ENCODE data around the gene SKOR1.

SKOR1 gene

DNA sequence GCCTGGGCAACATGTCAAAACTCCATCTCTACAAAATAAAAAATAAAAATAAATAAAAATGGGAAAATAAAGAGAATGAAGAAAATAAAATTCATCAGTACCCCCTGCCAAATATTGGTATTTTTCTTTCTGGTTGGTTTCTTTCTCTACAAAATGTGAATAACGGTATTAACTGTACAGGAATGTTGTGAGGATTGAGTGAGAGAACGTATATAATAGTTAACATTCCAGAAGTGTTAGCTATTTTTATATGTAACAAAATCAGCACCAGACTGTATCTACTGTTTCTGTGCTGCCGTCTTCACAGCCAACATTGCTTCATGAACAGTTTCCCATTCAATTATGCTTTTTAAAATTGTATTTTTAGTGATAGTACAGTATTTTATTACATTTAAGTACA, 40.0 kb downstream of the SKOR1 start:
- H3K27me3 Mint-ChIP-seq: peaks cover 3% of the 10 kb centered on the region
- no peaks in the 10 kb centered on the region for H3K36me3 Mint-ChIP-seq
- no peak overlapping the region for H3K4me3 Mint-ChIP-seq
- H3K27ac Mint-ChIP-seq: no peak overlapping the region
- H3K4me1 Mint-ChIP-seq: peaks cover 3% of the 10 kb centered on the region
- H3K9me3 Mint-ChIP-seq: no peaks in the 10 kb centered on the region

DNA sequence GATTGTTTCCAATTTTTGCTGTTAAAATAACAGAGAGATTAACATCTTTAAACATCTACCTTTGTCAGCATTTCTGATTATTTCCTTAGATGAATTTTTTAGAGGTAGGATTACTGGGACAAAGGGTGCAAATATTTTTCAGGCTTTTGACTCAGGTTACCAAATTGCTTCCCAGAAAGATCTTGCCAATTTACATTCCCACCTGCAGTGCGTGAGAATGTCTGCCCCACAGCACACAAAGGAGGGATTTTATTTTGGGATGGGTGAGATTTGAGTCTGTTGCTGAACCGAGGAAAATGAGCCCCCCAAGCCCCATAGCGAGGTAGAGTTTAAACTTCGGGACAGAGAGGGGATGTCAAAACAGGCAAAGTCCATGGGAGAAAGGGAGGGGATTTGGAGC, 40.5 kb downstream of the SKOR1 start:
- Mint-ChIP-seq H3K4me3 (no peak overlapping the region), H3K4me1 (peaks cover 3% of the 10 kb centered on the region), H3K9me3 (no peaks in the 10 kb centered on the region), H3K27ac (no peak overlapping the region), H3K36me3 (no peaks in the 10 kb centered on the region), H3K27me3 (peaks cover 3% of the 10 kb centered on the region)

DNA sequence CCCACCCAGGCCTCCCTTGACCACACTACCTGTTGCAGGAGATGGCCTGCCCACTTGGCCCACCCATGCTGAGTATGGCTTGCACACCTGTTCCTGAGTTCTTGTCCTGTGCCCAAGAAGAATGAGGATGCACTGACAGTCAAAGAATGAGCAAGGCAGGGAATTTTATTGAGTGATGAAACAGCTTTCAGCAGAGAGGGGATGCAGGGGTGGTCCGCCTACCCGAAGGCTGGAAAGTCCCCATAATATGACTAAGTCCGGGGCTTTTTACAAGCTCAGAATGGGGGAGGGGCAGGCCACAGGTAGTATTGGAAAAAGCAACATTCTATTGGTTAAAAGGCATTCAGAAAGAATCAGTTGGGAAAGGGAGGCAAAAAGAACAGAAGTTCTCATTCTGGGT, 44.4 kb downstream of the SKOR1 start:
- no peaks in the 10 kb centered on the region for H3K4me1 Mint-ChIP-seq
- no peaks in the 10 kb centered on the region for H3K36me3 Mint-ChIP-seq
- peak overlapping the region; percentile 59 for H3K27ac Mint-ChIP-seq
- peaks cover 11% of the 10 kb centered on the region for H3K9me3 Mint-ChIP-seq
- H3K4me3 Mint-ChIP-seq: no peak overlapping the region
- peaks cover 12% of the 10 kb centered on the region for H3K27me3 Mint-ChIP-seq

DNA sequence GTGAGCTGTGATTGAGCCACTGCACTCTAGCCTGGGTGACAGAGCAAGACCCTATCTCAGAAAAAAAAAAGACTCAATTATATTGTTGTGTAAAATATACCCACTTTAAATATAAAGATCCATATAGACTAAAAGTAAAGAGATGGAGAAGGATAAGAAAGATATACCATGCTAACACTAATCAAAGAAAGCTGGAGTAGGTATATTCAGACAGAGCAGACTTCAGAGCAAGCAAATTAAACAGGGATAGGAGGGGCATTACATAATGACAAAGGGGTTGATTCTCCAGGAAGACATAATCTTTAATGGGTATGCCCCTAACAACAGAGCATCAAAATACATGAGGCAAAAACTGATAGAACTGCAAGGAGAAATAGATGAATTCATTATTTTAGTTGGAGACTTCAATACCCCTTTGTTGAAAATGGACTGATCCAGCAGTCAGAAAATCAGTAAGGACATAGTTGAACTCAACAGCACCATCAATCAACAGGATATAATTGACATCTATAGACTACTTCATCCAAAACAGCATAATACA, 45.6 kb downstream of the SKOR1 start:
- Mint-ChIP-seq H3K9me3 (peaks cover 11% of the 10 kb centered on the region), H3K27me3 (peaks cover 12% of the 10 kb centered on the region), H3K4me3 (no peak overlapping the region), H3K36me3 (no peaks in the 10 kb centered on the region), H3K27ac (no peak overlapping the region), H3K4me1 (no peaks in the 10 kb centered on the region)

DNA sequence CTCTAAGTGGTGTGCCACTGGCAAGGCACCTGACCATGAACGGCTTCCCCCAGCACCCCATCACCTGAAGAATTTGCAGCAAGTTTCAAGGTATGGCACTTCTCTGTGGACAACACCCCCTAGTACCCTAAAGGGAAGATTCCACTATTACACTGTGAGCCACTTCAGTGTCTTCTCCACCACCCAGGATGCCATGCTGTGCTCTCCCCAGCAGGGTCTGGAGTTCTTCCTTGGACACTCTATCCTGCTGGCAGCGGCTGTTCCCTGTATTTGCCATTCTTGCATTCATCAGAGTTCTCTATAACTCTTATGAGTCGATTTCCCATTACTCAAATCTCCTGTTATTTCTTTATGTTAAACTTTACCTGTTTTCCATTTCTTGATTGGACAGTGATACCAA, 48.5 kb downstream of the SKOR1 start:
- no peak overlapping the region for H3K27ac Mint-ChIP-seq
- H3K4me3 Mint-ChIP-seq: no peak overlapping the region
- H3K36me3 Mint-ChIP-seq: no peaks in the 10 kb centered on the region
- peaks cover 11% of the 10 kb centered on the region for H3K9me3 Mint-ChIP-seq
- H3K4me1 Mint-ChIP-seq: no peaks in the 10 kb centered on the region
- peaks cover 12% of the 10 kb centered on the region for H3K27me3 Mint-ChIP-seq

DNA sequence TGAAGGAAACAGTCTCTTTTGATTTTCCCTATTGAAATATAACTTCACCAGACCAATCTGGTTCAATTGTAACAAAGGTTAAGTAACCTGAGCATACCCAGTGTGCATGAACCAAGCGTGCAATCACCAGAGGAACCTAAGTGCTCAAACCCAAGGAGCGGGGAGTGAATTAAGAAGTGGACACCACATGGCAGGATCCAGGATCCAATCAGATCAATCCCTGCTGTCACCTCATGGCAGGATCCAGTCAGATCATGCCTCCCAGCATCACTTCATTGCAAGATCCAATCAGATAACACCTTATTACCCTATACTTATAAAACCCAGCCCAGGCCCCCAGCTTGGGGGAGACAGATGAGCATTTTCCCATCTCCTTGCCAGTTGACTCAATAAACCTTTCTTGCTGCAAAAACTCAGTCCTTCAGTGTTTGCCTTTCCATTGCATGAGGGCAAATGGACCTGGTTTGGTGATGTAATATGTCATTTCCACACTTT, 53.5 kb downstream of the SKOR1 start:
- H3K27ac Mint-ChIP-seq: no peak overlapping the region
- no peak overlapping the region for H3K4me3 Mint-ChIP-seq
- H3K4me1 Mint-ChIP-seq: peaks cover 14% of the 10 kb centered on the region
- peaks cover 5% of the 10 kb centered on the region for H3K27me3 Mint-ChIP-seq
- H3K9me3 Mint-ChIP-seq: peaks cover 7% of the 10 kb centered on the region
- H3K36me3 Mint-ChIP-seq: no peaks in the 10 kb centered on the region

DNA sequence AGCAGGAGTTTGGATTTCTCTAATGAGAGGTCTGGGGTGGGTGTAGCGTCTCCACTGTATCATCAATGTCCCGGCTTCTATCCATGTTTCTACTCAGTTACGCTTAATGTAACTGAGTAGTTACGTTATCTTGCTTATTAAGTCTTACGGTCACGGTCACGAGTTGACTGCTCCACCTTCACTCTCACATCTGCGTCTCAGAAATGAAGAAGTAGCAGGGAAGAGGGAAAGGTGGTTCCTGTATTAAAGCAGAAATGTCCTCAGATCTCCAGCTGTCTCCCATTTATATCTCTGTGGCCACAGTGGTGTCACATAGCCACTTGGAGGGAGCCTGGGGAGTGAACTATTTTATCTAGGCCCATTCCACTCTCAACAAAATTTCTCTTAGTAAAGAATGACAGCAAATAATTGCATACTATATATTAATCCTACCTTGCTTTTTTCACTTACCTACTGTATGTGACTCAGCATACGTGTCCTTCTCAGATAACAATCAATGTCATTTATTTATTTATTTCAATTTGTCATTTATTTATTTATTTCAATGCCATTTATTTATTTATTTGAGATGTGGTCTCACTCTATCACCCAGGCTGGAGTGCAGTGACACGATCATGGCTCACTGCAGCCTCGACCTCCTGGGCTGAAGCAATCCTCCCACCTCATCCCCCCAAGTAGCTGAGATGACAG, 54.3 kb downstream of the SKOR1 start:
- peaks cover 14% of the 10 kb centered on the region for H3K4me1 Mint-ChIP-seq
- H3K27me3 Mint-ChIP-seq: peaks cover 2% of the 10 kb centered on the region
- no peaks in the 10 kb centered on the region for H3K36me3 Mint-ChIP-seq
- no peak overlapping the region for H3K27ac Mint-ChIP-seq
- H3K9me3 Mint-ChIP-seq: no peaks in the 10 kb centered on the region
- no peak overlapping the region for H3K4me3 Mint-ChIP-seq

DNA sequence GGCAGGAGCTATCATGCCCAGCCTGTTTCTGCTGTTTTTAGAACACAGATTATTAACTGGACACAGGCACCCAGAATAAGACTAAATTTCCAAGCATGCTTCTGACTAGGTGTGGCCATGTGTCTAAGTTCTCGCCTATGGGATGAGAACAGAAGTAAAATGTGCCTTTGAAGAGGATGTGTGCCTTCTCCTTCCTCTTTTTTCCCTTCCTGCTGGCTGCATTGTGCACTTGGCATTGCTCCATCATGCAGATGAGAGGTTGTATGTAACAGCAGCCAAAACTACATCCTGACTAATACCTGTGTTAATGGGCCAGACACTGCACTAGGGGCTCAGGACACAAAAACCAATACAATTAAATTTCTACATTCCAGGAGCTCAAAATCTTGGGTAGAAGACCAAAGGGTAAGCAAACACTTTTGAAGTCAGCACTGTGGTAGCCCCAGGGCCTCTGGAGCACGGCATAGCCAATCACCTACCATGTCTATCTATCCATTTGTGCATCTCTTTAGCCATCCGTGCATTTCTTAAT, 55.4 kb downstream of the SKOR1 start:
- Mint-ChIP-seq H3K4me3 (no peak overlapping the region), H3K9me3 (no peaks in the 10 kb centered on the region), H3K4me1 (peaks cover 23% of the 10 kb centered on the region), H3K36me3 (no peaks in the 10 kb centered on the region), H3K27ac (no peak overlapping the region), H3K27me3 (peaks cover 7% of the 10 kb centered on the region)

DNA sequence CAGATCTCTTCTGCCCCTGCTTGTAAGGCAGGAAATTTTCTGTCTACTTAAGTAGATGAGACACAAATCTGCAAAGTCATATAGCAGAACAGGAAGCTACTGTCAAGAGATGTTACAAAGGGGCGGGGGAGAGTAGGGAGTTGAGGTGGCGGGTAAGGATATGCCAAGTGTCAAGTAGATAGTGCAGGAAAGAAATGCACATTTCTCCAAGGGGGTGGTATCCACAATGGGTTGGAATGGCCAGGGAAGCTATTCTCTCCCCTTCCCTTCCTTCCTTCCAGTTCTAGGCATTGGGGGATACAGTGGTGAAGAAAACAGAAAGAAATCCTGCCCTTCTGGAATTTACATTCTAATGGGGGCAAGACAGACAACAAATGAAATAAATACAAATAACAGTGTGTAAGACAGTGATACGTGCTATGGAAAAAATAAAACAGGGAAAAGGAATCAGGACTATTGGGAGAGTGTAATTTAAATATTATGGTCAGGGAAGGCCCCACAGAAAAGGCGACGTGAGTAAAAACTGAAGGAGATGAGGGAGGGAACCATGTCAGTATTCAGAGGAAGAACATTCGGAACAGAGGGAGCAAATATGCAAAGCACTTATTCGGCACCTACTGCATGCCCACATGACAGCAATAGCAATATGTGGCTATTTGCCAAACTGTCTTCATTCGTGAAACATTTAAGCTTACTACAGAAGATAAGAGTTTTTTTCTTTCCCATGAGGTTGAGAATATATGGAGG, 57.4 kb downstream of the SKOR1 start:
- Mint-ChIP-seq H3K27ac (peak overlapping the region; percentile 14), H3K9me3 (no peaks in the 10 kb centered on the region), H3K4me1 (peaks cover 23% of the 10 kb centered on the region), H3K4me3 (no peak overlapping the region), H3K36me3 (no peaks in the 10 kb centered on the region), H3K27me3 (peaks cover 8% of the 10 kb centered on the region)

DNA sequence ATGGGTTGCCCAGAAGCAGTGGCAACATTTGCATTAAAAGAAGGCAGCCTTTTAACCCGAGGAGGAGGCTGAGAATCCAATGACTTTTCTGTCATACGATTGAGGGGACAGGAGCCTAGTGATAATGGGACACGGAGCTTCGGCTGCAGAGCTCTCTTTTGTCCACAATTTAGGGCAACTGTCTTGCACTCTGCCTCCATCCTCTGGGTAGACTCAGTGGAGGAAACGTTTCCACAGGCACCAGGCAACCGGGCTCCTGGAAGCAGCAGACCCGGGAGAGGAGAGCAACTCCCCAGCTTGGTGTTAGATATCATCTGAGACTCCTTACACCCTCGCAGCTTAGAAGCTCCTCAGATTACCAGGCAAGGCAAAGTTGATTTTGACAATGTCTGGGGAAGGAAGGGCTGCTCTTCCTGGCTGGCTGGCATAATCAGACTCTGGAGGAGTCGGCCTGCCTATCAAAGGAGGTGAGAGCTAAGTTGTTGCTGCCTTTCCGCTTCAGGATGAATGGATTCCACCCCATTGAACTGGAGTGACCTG, 58.0 kb downstream of the SKOR1 start:
- Mint-ChIP-seq H3K27ac (no peak overlapping the region), H3K4me3 (no peak overlapping the region), H3K9me3 (no peaks in the 10 kb centered on the region), H3K27me3 (peaks cover 11% of the 10 kb centered on the region), H3K4me1 (peaks cover 23% of the 10 kb centered on the region), H3K36me3 (no peaks in the 10 kb centered on the region)

DNA sequence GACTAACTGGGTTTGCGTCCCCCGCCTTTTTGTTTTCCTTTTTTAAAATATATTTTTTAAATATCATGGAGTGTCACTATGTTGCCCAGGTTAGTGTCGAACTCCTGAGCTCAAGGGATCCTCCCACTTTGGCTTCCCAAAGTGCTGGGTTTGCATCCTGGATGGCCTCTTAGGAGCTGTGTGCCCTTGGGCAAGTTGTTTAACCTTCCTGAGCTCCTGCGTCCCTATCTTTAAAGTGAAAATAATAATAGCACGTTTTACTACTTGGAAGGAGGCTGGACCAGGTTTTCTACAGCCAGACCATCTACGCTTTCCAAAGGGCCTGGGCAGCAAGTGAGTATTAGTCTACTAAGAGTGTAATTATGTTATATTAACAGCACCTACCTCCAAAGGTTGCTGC, 58.7 kb downstream of the SKOR1 start:
- Mint-ChIP-seq H3K4me1 (peaks cover 23% of the 10 kb centered on the region), H3K36me3 (no peaks in the 10 kb centered on the region), H3K27ac (no peak overlapping the region), H3K4me3 (peak overlapping the region; percentile 60), H3K27me3 (peaks cover 8% of the 10 kb centered on the region), H3K9me3 (no peaks in the 10 kb centered on the region)

Data from activated naive CD4-positive, alpha-beta T cell treated with anti-CD3 and anti-CD28 coated beads, Interleukin-2, amount 50 U/mL, for 24 hours (primary cell).